8988T (cell line): ENCODE data around the gene HACD2.

Source experiments
- DNase-seq: peaks from one replicate; pipeline ENCODE4 v3.0.0; 2011

Gene HACD2

DNA sequence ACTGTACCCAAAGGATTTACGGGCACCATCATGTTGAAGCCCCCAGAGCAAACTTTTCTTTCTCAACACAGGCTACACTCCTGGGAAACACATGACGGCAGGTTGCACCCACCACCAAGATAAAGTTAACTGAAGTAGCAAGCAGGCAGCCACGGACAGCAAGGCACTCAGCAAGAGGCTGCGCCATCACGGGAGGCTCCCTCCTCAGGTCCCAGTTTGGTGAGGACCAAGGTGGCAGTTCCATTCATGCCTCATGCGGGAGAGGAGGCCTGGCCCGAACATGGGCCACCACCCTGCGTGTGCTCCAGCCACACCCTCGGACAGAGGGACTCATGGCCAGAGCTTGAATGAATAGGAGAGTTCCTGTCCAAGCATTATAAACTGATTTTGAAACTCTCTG, 142.7 kb downstream of the HACD2 start:
- DNase-seq, result no peak
